ENCODE results near the gene IQSEC1. TPM values are rescaled to one million over a fixed set of nuclear protein-coding genes. Genes with fewer than 3 reads are reported as not detected.
A peak's percentile ranks its signal among the peaks of the same experiment; 100 is the strongest.

IQSEC1 gene
- total and polyA plus RNA-seq, 9 of the 15 experiments (the other 6 are each of a cell fraction or from before 2014, with no cell fraction given) = 0.56 to 39.0 (median 6.8) TPM

DNA sequence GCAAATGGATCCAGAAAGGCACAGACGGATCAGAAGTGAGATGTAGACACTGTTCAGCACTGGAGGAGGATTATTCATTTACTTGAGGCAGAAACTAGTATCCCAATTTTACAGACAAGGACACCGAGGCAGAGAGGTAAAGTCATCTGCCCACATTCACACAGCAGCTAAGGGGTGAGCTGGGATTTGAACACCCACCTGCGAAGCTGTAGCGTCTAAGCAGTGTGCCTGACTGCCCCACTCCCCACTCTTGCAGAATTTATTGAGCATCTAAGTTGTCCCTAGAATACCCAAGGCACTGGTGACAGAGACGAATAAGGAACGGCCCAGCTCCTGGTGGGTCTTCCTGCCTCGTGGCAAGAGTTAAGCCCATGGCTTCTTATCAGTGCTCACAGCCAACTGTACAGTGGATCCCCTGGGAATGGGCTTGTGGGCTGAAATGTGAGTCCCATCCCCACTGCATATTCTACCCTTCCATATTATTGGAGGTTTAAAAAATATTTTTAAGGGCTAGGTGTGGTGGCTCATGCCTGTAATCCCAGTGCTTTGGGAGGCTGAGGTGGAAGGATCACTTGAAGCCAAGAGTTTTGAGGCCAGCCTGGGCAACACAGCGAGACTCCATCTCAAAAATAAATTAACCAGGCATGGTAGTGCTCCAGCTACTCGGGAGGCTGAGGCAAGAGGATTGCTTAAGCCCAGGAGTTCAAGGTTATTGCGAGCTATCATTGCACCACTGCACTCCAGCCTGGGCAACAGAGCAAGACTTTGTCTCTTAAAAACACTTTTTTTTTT is 77.6 kb downstream of the IQSEC1 start (continued):
- TF ChIP-seq, protein P1, sequence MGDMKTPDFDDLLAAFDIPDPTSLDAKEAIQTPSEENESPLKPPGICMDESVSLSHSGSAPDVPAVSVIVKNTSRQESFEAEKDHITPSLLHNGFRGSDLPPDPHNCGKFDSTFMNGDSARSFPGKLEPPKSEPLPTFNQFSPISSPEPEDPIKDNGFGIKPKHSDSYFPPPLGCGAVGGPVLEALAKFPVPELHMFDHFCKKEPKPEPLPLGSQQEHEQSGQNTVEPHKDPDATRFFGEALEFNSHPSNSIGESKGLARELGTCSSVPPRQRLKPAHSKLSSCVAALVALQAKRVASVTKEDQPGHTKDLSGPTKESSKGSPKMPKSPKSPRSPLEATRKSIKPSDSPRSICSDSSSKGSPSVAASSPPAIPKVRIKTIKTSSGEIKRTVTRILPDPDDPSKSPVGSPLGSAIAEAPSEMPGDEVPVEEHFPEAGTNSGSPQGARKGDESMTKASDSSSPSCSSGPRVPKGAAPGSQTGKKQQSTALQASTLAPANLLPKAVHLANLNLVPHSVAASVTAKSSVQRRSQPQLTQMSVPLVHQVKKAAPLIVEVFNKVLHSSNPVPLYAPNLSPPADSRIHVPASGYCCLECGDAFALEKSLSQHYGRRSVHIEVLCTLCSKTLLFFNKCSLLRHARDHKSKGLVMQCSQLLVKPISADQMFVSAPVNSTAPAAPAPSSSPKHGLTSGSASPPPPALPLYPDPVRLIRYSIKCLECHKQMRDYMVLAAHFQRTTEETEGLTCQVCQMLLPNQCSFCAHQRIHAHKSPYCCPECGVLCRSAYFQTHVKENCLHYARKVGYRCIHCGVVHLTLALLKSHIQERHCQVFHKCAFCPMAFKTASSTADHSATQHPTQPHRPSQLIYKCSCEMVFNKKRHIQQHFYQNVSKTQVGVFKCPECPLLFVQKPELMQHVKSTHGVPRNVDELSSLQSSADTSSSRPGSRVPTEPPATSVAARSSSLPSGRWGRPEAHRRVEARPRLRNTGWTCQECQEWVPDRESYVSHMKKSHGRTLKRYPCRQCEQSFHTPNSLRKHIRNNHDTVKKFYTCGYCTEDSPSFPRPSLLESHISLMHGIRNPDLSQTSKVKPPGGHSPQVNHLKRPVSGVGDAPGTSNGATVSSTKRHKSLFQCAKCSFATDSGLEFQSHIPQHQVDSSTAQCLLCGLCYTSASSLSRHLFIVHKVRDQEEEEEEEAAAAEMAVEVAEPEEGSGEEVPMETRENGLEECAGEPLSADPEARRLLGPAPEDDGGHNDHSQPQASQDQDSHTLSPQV (IDR thresholded peaks at IDR 0.05) = peak; percentile 96
- TF ChIP-seq CBFA2T2 (conservative IDR thresholded peaks at IDR 0.05) (0 out of 2 replicates have a peak, but pooled peaks have one; percentile 6), ZNF175 (CRISPR knock-in tag; IDR thresholded peaks at IDR 0.05; ENCODE audit: low read depth) (0 out of 2 replicates have a peak, but pooled peaks have one; percentile 3), HDAC1 (IDR thresholded peaks at IDR 0.05) (no peak), CBX8 (IDR thresholded peaks at IDR 0.05; ENCODE audit: borderline replicate concordance, extremely low read depth, low read depth, low read length, poor library complexity, severe bottlenecking) (no peak), FOXM1 (IDR thresholded peaks at IDR 0.05; ENCODE audit: low read depth) (no peak), FOXM1 (CRISPR knock-in tag; IDR thresholded peaks at IDR 0.05; ENCODE audit: low read depth) (0 out of 2 replicates have a peak, but pooled peaks have one; percentile 54), STAG1 (CRISPR knock-in tag; IDR thresholded peaks at IDR 0.05; ENCODE audit: borderline replicate concordance) (no peak), SMARCE1 (IDR thresholded peaks at IDR 0.05) (peak; percentile 9; the same call in 1 of the 2 replicates), SMAD4 (CRISPR knock-in tag; conservative IDR thresholded peaks at IDR 0.05) (peak; percentile 18; the same call in 1 of the 2 replicates), EP300 (IDR thresholded peaks at IDR 0.05; ENCODE audit: low read length) (peak; percentile 72; the same call in 1 of the 2 replicates), ARID2 (IDR thresholded peaks at IDR 0.05) (no peak)
- TF ChIP-seq, protein P2, sequence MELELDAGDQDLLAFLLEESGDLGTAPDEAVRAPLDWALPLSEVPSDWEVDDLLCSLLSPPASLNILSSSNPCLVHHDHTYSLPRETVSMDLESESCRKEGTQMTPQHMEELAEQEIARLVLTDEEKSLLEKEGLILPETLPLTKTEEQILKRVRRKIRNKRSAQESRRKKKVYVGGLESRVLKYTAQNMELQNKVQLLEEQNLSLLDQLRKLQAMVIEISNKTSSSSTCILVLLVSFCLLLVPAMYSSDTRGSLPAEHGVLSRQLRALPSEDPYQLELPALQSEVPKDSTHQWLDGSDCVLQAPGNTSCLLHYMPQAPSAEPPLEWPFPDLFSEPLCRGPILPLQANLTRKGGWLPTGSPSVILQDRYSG (tag; conservative IDR thresholded peaks at IDR 0.05; ENCODE audit: low read depth) = no peak; the same call in 1 of the 2 replicates
- TF ChIP-seq, protein P3, sequence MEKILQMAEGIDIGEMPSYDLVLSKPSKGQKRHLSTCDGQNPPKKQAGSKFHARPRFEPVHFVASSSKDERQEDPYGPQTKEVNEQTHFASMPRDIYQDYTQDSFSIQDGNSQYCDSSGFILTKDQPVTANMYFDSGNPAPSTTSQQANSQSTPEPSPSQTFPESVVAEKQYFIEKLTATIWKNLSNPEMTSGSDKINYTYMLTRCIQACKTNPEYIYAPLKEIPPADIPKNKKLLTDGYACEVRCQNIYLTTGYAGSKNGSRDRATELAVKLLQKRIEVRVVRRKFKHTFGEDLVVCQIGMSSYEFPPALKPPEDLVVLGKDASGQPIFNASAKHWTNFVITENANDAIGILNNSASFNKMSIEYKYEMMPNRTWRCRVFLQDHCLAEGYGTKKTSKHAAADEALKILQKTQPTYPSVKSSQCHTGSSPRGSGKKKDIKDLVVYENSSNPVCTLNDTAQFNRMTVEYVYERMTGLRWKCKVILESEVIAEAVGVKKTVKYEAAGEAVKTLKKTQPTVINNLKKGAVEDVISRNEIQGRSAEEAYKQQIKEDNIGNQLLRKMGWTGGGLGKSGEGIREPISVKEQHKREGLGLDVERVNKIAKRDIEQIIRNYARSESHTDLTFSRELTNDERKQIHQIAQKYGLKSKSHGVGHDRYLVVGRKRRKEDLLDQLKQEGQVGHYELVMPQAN (IDR thresholded peaks at IDR 0.05; ENCODE audit: borderline replicate concordance) = no peak
- TF ChIP-seq, protein P4, sequence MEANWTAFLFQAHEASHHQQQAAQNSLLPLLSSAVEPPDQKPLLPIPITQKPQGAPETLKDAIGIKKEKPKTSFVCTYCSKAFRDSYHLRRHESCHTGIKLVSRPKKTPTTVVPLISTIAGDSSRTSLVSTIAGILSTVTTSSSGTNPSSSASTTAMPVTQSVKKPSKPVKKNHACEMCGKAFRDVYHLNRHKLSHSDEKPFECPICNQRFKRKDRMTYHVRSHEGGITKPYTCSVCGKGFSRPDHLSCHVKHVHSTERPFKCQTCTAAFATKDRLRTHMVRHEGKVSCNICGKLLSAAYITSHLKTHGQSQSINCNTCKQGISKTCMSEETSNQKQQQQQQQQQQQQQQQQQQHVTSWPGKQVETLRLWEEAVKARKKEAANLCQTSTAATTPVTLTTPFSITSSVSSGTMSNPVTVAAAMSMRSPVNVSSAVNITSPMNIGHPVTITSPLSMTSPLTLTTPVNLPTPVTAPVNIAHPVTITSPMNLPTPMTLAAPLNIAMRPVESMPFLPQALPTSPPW (CRISPR knock-in tag; IDR thresholded peaks at IDR 0.05) = no peak
- TF ChIP-seq, protein P5, sequence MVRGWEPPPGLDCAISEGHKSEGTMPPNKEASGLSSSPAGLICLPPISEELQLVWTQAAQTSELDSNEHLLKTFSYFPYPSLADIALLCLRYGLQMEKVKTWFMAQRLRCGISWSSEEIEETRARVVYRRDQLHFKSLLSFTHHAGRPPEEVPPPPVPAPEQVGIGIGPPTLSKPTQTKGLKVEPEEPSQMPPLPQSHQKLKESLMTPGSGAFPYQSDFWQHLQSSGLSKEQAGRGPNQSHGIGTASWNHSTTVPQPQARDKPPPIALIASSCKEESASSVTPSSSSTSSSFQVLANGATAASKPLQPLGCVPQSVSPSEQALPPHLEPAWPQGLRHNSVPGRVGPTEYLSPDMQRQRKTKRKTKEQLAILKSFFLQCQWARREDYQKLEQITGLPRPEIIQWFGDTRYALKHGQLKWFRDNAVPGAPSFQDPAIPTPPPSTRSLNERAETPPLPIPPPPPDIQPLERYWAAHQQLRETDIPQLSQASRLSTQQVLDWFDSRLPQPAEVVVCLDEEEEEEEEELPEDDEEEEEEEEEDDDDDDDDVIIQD (CRISPR knock-in tag; IDR thresholded peaks at IDR 0.05) = no peak
